Choroid plexus epithelial cell (primary cell): ENCODE measurements around the gene HYCC1.

Experiments
- DNase-seq: peaks from one replicate; pipeline ENCODE4 v3.0.0-alpha.2; 2010; ENCODE audit warnings: low read depth
- H3K4me3 ChIP-seq: 2 replicates; pipeline ENCODE4 v1.5.1; 2011; ENCODE audit warnings: low read depth, mild to moderate bottlenecking, control low read depth, low read length, moderate library complexity
- CTCF ChIP-seq: conservative IDR thresholded peaks from 2 replicates; pipeline ENCODE4 v1.5.1; 2011; ENCODE audit warnings: low read depth, mild to moderate bottlenecking, control low read depth, inconsistent platforms, low read length, moderate library complexity

The HYCC1 gene

GRCh38 chr7:23012908-23013714 is 819 bp downstream of the HYCC1 start:
- peak; percentile 12 for TF ChIP-seq CTCF
- peak overlapping the region; percentile 92 for H3K4me3 ChIP-seq
- peak; percentile 48 for DNase-seq

- peak overlapping the region; percentile 92 for H3K4me3 ChIP-seq
- no peak for DNase-seq
These were observed 1.7 kb downstream of the HYCC1 start for GRCh38 chr7:23012186-23012585.

GRCh38 chr7:23011222-23011924 is 2.6 kb downstream of the HYCC1 start:
- no peak overlapping the region for H3K4me3 ChIP-seq
- DNase-seq = no peak
- no peak for TF ChIP-seq CTCF

More at GRCh38 chr7:23012186-23012585, 1.7 kb downstream of the HYCC1 start:
- TF ChIP-seq CTCF = no peak

GRCh38 chr7:23009303-23009702 is 4.6 kb downstream of the HYCC1 start:
- DNase-seq = no peak
- TF ChIP-seq CTCF = no peak
- no peak overlapping the region for H3K4me3 ChIP-seq

- no peak for DNase-seq
- TF ChIP-seq CTCF = no peak
- H3K4me3 ChIP-seq = no peak overlapping the region
These were observed 9.7 kb downstream of the HYCC1 start for GRCh38 chr7:23004247-23004520.

- no peak overlapping the region for H3K4me3 ChIP-seq
- no peak for TF ChIP-seq CTCF
- no peak for DNase-seq
These were observed 10.3 kb downstream of the HYCC1 start for GRCh38 chr7:23003505-23004246.
